Activated naive CD4-positive, alpha-beta T cell treated with Interleukin-2 at 50 U/mL for 16 hours (primary cell): ENCODE measurements around the gene VPS18.

Experiments
- DNase-seq: peaks from one replicate; pipeline ENCODE4 v3.0.0-alpha.2; 2020

VPS18 gene

GRCh38 chr15:40940296-40940801 is 46.1 kb downstream of the VPS18 start:
- DNase-seq, result no peak

- no peak for DNase-seq
These were observed 46.8 kb downstream of the VPS18 start for GRCh38 chr15:40941068-40941527.

GRCh38 chr15:40941528-40942336 is 47.5 kb downstream of the VPS18 start:
- peak; percentile 66 for DNase-seq

- DNase-seq, result no peak
These were observed 48.1 kb downstream of the VPS18 start for GRCh38 chr15:40942337-40942854.

- no peak for DNase-seq
These were observed 48.6 kb downstream of the VPS18 start for GRCh38 chr15:40942878-40943277.

DNA sequence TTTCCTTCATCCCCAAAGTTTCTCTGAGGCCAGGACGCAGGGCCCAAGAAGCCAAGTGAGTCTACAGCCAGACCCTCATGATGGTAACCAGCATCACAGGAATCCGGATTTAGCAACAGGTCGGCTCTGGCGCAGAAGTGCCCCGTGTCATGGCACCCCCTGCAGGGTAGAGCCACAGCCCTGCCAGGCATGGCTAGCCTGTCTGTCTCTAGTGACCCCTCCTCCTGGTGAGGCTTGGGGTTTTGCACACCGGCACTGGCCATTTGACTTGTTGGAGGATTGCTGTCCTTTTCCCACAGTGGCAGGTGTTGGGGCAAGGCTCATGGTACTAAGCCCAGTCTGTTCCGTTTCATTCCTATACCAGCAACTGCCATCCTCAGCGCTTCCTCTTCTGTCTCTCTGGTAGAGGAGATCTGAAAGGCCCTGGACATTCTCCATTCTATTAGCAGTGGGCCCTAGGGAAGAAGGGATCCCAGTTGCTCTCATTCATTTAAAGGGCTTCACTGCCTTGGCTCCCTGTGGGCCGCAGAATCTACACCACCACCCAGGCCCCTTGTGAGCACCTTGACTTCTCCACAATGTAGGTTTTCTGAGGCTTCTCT is 49.6 kb downstream of the VPS18 start:
- no peak for DNase-seq

GRCh38 chr15:40944510-40945296 is 50.5 kb downstream of the VPS18 start:
- DNase-seq, result no peak

GRCh38 chr15:40948706-40949473 is 54.6 kb downstream of the VPS18 start:
- no peak for DNase-seq

DNA sequence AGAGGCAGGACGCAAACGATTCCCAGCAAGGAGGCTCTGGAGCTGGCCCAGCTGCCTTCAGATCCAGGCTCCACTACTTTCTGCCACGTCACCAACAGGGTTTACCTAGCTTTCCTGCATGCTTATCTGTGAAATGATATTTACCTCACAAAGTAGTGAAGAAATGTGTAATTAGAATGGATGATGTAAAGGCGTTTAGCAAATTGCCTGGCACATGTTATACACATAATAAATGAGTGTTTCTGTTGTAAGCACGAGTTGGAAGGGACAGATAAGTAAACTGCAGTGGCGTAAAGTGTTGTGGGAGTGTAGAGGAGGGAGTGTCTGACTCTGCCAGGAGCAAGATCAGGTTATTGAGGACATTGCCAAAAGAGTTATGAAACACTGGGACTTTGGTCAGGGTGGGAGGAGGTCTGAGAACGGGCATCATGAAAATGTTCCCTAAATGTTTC is 55.5 kb downstream of the VPS18 start:
- DNase-seq, result no peak

GRCh38 chr15:40951764-40952163 is 57.5 kb downstream of the VPS18 start:
- DNase-seq, result no peak

DNA sequence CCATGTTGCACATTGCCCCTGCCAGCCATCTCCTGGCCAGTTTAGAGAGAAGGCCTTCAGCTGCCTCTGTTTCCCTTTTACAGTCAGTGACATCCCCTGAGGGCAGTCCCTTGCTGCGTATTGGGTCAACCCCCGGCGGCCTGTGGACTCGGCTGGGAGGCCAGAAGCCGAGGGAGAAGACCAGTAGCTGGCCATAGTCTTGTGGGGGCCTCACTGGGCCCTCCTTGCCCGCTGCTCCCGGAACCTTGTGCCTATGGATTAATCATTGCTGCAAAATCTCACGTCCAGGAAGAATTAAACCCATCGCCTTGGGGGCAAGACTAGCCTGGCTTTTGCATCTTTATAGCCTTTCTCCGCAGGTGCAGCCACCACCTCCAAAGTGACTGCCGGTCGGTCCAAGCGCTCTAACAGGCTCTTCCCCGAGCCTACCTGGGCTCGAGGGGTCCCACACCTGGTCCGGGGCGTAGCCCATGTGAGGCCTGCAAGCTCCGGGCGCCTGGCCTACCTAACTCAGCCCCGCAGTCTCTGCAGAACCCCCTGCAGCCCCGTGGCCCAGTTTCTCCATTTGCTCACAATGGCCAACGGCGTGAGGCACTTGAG is 58.2 kb downstream of the VPS18 start:
- DNase-seq, result no peak

GRCh38 chr15:40952901-40953712 is 58.9 kb downstream of the VPS18 start, which contains the start of gene CHAC1:
TSS of gene CHAC1 (plus strand) at chr15:40953471. CDS start at chr15:40953584, 113 bp downstream.
- DNase-seq, result peak; percentile 98
